ENCODE measurements around the gene PRICKLE4. TPM values are rescaled to one million over a fixed set of nuclear protein-coding genes. Genes with fewer than 3 reads are reported as not detected.

The PRICKLE4 gene, protein sequence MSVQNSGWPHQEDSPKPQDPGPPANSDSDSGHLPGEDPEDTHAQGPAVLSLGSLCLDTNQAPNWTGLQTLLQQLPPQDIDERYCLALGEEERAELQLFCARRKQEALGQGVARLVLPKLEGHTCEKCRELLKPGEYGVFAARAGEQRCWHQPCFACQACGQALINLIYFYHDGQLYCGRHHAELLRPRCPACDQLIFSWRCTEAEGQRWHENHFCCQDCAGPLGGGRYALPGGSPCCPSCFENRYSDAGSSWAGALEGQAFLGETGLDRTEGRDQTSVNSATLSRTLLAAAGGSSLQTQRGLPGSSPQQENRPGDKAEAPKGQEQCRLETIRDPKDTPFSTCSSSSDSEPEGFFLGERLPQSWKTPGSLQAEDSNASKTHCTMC
- 14.2 TPM for total RNA-seq

GRCh38 chr6:41780551-41781365 lies at the start of gene PRICKLE4:
PRICKLE4 (plus strand) TSS chr6:41780782; CDS start chr6:41783474, 2,692 bp downstream.
- DNase-seq (ENCODE audit: low spot score) = no peak

DNA sequence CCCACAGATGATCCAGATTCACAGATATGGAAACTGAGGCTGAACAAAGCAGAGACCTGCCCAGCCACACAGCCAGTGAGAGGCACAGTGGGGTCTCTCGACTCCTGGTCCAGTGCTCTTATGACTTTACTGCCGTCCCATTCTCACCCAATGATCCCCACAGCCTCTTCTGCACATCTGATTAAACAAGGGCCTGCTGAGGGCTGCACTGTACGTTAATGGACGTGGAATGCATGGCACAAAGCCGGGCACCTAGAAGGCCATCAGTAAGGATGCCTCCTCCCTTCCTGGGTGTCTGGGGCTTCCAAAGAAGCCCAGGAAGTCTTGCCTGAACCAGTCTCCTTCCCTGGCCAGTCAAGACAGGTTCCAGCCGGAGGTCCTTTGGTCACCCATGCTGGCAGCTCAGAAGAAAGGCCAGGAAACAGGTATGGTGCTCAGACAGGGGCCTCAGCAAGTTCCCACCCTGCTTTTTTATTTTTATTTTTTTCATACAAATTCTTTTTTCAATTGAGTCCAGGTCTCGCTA lies 49.0 kb upstream of the PRICKLE4 start:
- DNase-seq (ENCODE audit: low spot score) = no peak

DNA sequence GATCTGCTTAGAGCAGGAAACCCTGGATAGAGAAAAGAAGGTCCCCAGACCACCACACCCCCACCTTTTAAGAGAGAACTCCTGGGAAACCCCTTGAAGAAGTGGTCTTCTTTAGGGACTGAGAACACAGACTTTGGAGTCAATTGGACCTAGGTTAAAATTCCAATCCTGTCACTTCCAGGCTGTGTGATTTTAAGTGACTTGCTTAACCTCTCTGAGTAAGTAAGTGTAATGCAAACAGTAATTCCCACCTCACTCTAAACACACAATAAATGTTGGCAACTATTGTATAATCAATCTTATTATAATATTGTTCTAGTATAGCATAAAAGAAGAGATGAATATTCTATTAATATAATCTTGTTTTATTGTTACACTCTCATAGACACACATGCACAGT lies 48.4 kb upstream of the PRICKLE4 start:
- no peak for DNase-seq (ENCODE audit: low spot score)

DNA sequence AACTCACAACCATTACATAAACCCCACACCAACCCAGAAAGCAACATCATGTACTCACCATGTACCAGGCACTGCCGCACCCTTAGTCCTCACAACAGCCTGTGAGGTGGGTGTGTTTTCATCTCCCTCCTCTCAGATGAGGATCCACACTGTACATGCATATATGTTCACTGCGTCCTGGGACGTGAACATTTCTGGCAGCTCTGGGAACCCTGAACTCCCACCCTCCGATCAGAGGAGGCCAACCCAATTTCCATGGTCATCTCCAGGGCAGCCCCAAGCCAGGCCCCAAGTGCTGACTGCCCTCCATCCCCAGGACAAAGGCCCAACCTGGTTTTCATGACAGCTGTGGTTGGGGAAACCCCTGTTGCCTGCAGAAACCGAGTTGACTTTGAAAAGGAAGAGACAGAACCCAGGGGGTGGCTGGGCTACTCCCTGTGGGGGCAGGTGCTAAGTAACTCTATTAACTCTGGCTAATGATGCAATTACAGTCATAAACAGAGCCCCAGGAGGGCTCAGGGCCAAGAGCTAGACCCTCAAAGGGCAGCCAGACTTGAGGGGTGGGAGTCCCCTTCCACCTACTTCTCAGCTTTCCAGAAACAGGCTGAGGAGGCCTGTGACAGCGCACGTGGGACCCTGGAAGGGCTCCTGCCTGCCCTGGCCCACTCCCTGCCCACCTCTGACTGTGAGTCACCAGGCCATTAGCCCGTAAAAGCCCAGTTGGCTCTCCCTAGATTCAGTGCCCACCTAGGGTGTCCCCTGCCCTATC lies 47.8 kb upstream of the PRICKLE4 start:
- DNase-seq (ENCODE audit: low spot score) = no peak

GRCh38 chr6:41733360-41733706 lies 47.2 kb upstream of the PRICKLE4 start:
- DNase-seq (ENCODE audit: low spot score) = no peak

DNA sequence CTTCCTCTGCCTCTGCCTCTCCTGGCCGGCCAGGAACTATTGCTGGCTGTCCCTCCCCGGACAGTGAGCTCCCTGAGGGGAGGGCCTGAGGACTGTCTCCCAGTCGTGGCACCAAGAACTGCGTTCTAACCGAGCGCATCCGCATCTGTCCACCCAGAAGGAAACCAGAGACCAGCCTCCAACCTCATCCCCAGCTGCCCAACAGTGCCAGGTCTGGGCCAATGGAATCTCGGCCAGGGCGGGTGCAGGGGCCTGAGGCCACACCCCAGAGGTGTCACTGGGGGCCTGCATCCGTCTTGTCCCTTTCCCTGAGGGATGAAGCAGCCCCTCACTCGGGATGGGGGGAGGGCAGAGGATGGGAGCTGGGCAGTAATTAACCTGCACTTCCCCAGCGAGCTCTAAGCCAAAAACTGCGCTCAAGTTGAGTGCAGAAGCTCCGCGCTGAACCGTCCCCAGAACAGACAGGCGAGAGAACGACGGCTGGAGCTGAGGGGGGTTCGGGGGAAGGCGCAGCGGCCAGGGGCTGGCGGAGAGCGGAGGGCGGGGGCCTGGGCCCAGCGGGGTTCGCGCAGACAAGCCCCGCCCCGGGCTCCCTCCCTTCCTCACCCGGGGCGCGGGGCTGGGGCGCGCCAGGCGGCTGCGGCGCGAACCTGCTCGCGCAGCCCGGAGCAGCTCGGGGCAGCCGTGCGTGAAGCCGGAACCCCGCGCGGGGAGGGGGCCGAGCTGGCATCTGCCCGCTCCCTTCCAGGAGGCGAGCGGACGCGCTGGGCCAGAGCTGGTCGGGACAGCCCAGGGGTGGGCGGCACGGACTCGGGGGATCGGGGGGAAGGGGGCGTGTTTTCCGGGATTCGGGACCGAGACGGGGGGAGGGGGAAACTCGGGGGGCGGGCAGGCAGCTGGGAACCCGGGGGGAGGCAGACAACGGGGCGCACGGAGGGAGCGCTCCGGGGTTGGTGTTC lies 46.6 kb upstream of the PRICKLE4 start:
- peak; percentile 78 for DNase-seq (ENCODE audit: low spot score)

DNA sequence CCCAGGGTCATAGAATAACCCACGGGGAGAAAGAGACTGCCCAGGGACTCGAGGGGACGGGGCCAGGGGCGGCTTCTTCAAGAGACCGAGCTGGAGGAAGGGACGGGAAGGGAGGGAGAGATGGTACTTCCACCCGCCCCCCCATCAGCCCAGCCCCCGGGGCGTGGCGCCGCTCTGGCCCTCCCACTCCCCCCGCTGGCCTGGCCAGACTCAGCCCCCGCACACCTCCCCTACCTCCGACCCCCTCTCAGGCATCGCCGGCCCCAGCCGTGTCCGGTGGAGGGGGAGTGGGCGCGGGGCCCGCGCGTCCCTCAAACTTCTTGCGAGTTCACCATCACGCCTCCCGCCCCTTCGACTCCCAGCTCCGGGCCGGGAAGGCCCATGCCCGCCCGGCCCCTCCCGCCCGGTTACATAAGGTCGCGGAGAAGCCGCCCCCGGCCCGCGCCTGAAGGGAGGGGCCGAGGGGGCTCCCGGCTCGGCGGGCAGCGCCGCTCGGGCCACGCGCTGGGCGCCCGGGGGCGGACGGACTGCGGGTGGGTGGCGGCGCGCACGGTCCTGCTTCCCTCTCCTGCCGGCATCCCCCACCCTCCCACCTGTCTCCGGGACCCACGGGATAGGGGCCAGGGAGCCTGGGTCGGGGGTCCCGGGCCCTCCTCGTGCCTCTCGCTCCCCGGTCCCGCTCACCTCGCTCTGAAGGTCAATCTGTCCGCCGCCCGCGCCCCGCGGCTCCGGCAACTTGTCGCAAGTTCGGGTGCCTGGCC lies 45.7 kb upstream of the PRICKLE4 start:
- peak; percentile 88 for DNase-seq (ENCODE audit: low spot score)

GRCh38 chr6:41735427-41736185 lies 45.0 kb upstream of the PRICKLE4 start, which contains the start of gene TFEB:
TFEB (minus strand) TSS chr6:41735608; CDS start chr6:41691213, 44,395 bp downstream.
- DNase-seq (ENCODE audit: low spot score) = peak; percentile 95

GRCh38 chr6:41736186-41736733 lies 44.3 kb upstream of the PRICKLE4 start:
- no peak for DNase-seq (ENCODE audit: low spot score)

DNA sequence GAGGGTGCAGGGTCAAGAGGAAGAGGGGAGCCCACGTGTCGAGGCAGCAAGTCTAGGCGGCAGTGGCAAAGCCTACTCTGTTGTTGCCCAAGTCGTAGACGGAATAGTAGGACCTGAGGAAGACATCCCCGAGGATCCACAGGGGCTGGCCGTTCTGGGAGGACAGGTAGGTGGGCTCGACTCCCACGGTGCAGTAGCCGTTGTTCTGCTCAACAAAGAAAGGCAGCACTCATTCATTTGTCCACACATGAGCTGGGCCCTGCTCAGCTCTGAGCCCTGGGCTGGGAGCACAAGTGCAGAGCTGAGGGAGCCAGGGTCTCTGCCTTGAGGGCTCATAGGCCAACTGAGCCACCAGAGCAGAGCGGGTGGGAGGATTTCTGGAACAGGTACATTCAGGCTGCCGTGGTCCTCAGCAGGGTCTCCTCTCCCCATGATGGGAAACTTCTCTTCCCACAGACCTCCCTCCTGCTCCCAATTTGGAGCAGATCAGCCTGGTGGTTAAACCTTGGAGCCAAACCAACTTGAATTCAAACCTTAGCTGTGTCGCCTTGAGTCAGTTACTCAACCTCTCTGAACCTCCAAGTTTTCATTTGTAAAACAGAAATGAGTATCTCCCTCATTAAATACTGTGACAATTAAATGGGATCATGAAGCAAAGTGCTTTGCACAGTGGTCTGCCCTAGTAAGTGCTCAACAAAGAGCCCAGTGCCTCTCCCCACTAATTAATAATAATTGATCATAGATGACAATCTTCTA lies 43.6 kb upstream of the PRICKLE4 start:
- no peak for DNase-seq (ENCODE audit: low spot score)

- DNase-seq (ENCODE audit: low spot score) = no peak
These were observed 42.9 kb upstream of the PRICKLE4 start for GRCh38 chr6:41737591-41738130.

- no peak for DNase-seq (ENCODE audit: low spot score)
These were observed 41.5 kb upstream of the PRICKLE4 start for GRCh38 chr6:41739041-41739440.

- no peak for DNase-seq (ENCODE audit: low spot score)
These were observed 40.0 kb upstream of the PRICKLE4 start for GRCh38 chr6:41740366-41741162.

DNA sequence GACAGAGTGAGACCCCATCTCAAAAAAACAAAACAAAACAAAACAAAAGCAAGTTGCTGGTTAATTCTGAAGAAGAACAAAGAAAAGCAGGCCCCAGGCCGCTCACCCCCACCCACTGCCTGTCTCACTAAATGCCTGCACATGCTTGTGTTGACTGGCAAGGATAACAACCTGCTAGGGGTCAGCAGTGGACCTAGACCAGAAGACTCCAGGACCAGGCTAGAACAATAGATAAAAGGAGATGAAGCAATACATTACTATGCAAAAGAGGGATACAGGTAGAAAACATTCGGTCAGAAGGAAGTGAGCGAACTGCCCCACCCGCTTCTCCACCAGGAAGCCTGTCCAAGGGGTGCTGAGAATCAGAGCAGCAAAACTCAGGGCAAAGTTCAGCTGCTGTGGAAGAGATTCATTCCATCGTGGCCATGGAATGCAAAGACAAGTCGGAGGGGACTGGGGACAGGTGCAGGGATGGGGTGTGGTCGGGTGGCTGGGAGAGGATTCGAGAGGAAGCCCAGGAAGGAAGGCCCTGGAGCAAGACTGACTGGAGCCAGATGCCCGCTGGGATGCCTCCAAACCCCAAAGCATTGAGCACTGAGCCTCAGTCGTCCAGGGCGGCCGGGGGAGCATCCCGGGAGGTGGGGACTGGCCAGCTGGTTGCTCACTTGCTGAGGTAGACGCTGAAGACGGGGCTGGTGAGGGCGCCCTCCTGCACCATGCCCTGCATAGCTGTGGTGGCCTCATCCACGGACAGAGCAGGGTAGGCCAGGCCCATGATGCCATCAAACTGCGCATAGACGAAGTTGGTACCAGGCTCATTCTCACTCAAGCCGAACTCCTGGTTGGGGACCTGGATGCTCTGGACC lies 38.7 kb upstream of the PRICKLE4 start:
- no peak for DNase-seq (ENCODE audit: low spot score)

DNA sequence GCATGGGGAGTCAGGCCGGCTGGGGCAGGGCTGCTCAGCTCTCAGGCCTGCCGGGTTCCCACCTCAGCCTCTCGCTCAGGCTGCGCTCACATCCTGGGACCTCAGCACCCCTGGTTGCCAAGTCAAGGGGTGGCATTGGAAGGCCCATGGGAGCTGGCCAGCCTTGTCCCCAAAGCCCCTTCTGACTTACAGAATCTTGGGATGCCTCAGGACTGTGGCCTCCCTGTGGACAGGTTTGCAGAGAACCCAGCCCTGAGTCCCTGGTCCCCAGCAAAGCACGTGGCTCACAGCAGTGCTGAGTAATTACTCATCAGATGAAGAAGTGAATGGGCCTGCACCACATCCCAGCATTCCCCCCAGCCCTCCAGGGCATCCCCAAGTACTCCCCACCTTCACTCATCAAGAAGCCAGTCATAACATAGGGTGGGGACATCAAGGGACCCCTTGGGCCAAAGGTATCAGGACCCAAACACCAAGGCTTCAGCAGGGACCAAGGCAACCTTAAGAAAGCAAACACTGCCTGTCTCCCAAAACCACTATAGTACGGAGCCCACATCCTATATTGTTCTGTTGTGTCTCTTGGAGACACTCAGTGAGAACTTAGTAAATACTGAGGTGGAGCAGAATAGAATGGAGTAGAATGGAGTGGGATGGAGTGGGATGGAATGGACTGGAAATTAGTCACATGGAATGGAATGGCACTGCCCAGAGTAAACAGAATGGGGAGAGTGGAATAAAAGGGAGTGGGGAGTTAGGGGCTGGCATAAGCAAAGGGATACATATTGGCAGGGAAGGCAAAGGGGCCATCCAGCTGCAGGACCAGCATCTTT lies 37.0 kb upstream of the PRICKLE4 start:
- DNase-seq (ENCODE audit: low spot score) = no peak
